ENCODE measurements around the gene CACNG5. TPM values are rescaled to one million over a fixed set of nuclear protein-coding genes. Genes with fewer than 3 reads are reported as not detected.

Gene CACNG5
- total and polyA plus RNA-seq, 12 donors = not detected

- 93 to 94% methylated on average over 5 of the region's 5 CpGs for WGBS, 2 donors
- no peak overlapping the region for H3K4me3 ChIP-seq
- H3K9me3 ChIP-seq = peaks cover 0 to 5% (median 0%) of the 10 kb centered on the region in 11 donors
- no peak for DNase-seq
- no peak for ATAC-seq
- intact Hi-C loops (cut with DNase I) = no loop called here
- no peak overlapping the region for H3K27ac ChIP-seq
- H3K36me3 ChIP-seq = no peaks in the 10 kb centered on the region
- no peak for TF ChIP-seq CTCF (IDR thresholded peaks at IDR 0.05)
- H3K4me1 ChIP-seq = no peaks in the 10 kb centered on the region
- peaks cover 0 to 14% (median 0%) of the 10 kb centered on the region in 7 donors for H3K27me3 ChIP-seq
These were observed 22.3 kb upstream of the CACNG5 start for GRCh38 chr17:66812571-66812970.

- WGBS, 2 donors = 38 to 70% methylated on average over 2 of the region's 2 CpGs
- intact Hi-C loops (cut with DNase I) = no loop called here
- Histone ChIP-seq H3K36me3 (no peaks in the 10 kb centered on the region), H3K27ac (no peak overlapping the region), H3K4me1 (no peaks in the 10 kb centered on the region), H3K9me3 (peaks cover 0 to 10% (median 0%) of the 10 kb centered on the region in 11 donors), H3K4me3 (no peak overlapping the region), H3K27me3 (peaks cover 0 to 14% (median 0%) of the 10 kb centered on the region in 7 donors)
- ATAC-seq (no peak), DNase-seq (no peak)
- no peak for TF ChIP-seq CTCF (IDR thresholded peaks at IDR 0.05)
These were observed 21.6 kb upstream of the CACNG5 start for GRCh38 chr17:66813296-66813695.

- ATAC-seq = no peak
These were observed 20.9 kb upstream of the CACNG5 start for GRCh38 chr17:66814026-66814425.

GRCh38 chr17:66814570-66814969 is 20.3 kb upstream of the CACNG5 start:
- H3K27ac ChIP-seq = no peak overlapping the region
- peaks cover 0 to 10% (median 0%) of the 10 kb centered on the region in 11 donors for H3K9me3 ChIP-seq
- DNase-seq (no peak), ATAC-seq (no peak)
- no peaks in the 10 kb centered on the region for H3K4me1 ChIP-seq
- H3K4me3 ChIP-seq = no peak overlapping the region
- no peak for TF ChIP-seq CTCF (IDR thresholded peaks at IDR 0.05)
- H3K27me3 ChIP-seq = peaks cover 0 to 14% (median 0%) of the 10 kb centered on the region in 7 donors
- H3K36me3 ChIP-seq = no peaks in the 10 kb centered on the region
- 39 to 43% methylated on average over 5 of the region's 5 CpGs for WGBS, 2 donors
- intact Hi-C loops (cut with DNase I) = no loop called here

More at GRCh38 chr17:66814026-66814425, 20.9 kb upstream of the CACNG5 start:
- no peaks in the 10 kb centered on the region for H3K36me3 ChIP-seq
- peaks cover 0 to 10% (median 0%) of the 10 kb centered on the region in 11 donors for H3K9me3 ChIP-seq
- DNase-seq = no peak
- no peak overlapping the region for H3K4me3 ChIP-seq
- H3K27me3 ChIP-seq = peaks cover 0 to 14% (median 0%) of the 10 kb centered on the region in 7 donors
- 94% methylated on average over 6 of the region's 6 CpGs for WGBS, 2 donors
- H3K4me1 ChIP-seq = no peaks in the 10 kb centered on the region
- no peak overlapping the region for H3K27ac ChIP-seq
- no peak for TF ChIP-seq CTCF (IDR thresholded peaks at IDR 0.05)
- intact Hi-C loops (cut with DNase I) = no loop called here
